ENCODE results near the gene ECI1.

DNA sequence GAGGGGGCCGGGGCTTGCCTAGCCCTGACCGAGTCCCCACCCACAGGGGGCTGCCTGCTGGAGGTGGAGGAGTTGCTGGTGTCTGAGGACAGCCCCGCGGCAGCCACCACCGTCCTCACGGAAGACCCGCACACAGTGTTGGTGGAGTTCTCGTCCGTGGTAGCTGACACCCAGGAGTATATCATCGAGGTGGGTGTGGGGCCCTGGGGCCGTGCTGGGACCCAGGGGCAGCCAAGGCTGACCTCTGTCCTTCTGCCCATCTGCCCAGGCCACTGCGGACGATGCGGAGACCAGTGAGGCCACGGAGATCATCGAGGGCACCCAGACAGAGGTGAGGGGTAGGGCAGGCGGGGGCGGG, 16.6 kb downstream of the ECI1 start:
- TF ChIP-seq, protein P1, sequence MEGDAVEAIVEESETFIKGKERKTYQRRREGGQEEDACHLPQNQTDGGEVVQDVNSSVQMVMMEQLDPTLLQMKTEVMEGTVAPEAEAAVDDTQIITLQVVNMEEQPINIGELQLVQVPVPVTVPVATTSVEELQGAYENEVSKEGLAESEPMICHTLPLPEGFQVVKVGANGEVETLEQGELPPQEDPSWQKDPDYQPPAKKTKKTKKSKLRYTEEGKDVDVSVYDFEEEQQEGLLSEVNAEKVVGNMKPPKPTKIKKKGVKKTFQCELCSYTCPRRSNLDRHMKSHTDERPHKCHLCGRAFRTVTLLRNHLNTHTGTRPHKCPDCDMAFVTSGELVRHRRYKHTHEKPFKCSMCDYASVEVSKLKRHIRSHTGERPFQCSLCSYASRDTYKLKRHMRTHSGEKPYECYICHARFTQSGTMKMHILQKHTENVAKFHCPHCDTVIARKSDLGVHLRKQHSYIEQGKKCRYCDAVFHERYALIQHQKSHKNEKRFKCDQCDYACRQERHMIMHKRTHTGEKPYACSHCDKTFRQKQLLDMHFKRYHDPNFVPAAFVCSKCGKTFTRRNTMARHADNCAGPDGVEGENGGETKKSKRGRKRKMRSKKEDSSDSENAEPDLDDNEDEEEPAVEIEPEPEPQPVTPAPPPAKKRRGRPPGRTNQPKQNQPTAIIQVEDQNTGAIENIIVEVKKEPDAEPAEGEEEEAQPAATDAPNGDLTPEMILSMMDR (IDR thresholded peaks at IDR 0.05), result no peak
- TF ChIP-seq ZFX (IDR thresholded peaks at IDR 0.05; ENCODE audit: borderline replicate concordance), result no peak

All from 22Rv1 (cell line).